Progenitor cell of endocrine pancreas (in vitro differentiated cells): ENCODE measurements around the gene IQGAP2. TPM values are rescaled to one million over a fixed set of nuclear protein-coding genes. Genes with fewer than 3 reads are reported as not detected.

Source experiments
- DNase-seq: peaks from one replicate; pipeline ENCODE4 v3.0.0; 2021; ENCODE audit warnings: low spot score; ENCODE audit not compliant: unreplicated experiment
- H3K27ac Mint-ChIP-seq: 2 replicates; pipeline ENCODE4 v1.8.0; 2021; ENCODE audit warnings: mild to moderate bottlenecking, moderate library complexity, mixed read lengths
- H3K27me3 Mint-ChIP-seq: 2 replicates; pipeline ENCODE4 v1.8.0; 2021; ENCODE audit warnings: mixed read lengths
- H3K36me3 Mint-ChIP-seq: 2 replicates; pipeline ENCODE4 v1.8.0; 2022; ENCODE audit warnings: mixed read lengths; ENCODE audit not compliant: insufficient read depth
- H3K4me1 Mint-ChIP-seq: 2 replicates; pipeline ENCODE4 v1.8.0; 2021; ENCODE audit warnings: low read depth, mixed read lengths
- H3K4me3 Mint-ChIP-seq: 2 replicates; pipeline ENCODE4 v1.8.0; 2021; ENCODE audit warnings: low read depth, mild to moderate bottlenecking, moderate library complexity, mixed read lengths
- H3K9me3 Mint-ChIP-seq: 2 replicates; pipeline ENCODE4 v1.8.0; 2021; ENCODE audit warnings: low read depth, mixed read lengths
- total RNA-seq: library from RNA; stranded (reverse); gene quantifications from 2 replicates; pipeline ENCODE4 v1.2.1, GENCODE V29; 2021
- TF ChIP-seq, protein P1 (sequence below): fragments of 200-600 bp; sonication (generic); IDR thresholded peaks from one replicate; pipeline ENCODE4 v1.5.0; 2021; ENCODE audit warnings: antibody characterized with exemption, mild to moderate bottlenecking; ENCODE audit not compliant: unreplicated experiment

IQGAP2 gene
- total RNA-seq, 1 donor from 2014 or later, result 16.7 TPM

- Mint-ChIP-seq H3K9me3 (no peaks in the 10 kb centered on the region), H3K27ac (no peak overlapping the region), H3K4me3 (no peak overlapping the region), H3K4me1 (peaks cover 27% of the 10 kb centered on the region), H3K36me3 (no peaks in the 10 kb centered on the region), H3K27me3 (no peaks in the 10 kb centered on the region)
- DNase-seq, result no peak
- TF ChIP-seq, protein P1, sequence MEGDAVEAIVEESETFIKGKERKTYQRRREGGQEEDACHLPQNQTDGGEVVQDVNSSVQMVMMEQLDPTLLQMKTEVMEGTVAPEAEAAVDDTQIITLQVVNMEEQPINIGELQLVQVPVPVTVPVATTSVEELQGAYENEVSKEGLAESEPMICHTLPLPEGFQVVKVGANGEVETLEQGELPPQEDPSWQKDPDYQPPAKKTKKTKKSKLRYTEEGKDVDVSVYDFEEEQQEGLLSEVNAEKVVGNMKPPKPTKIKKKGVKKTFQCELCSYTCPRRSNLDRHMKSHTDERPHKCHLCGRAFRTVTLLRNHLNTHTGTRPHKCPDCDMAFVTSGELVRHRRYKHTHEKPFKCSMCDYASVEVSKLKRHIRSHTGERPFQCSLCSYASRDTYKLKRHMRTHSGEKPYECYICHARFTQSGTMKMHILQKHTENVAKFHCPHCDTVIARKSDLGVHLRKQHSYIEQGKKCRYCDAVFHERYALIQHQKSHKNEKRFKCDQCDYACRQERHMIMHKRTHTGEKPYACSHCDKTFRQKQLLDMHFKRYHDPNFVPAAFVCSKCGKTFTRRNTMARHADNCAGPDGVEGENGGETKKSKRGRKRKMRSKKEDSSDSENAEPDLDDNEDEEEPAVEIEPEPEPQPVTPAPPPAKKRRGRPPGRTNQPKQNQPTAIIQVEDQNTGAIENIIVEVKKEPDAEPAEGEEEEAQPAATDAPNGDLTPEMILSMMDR, result no peak
Measured at GRCh38 chr5:76524868-76525267, 121.8 kb downstream of the IQGAP2 start.

- H3K27ac Mint-ChIP-seq, result no peak overlapping the region
- no peak overlapping the region for H3K4me3 Mint-ChIP-seq
- H3K36me3 Mint-ChIP-seq, result no peaks in the 10 kb centered on the region
- H3K27me3 Mint-ChIP-seq, result no peaks in the 10 kb centered on the region
- no peak for DNase-seq
- TF ChIP-seq, protein P1, result no peak
- H3K9me3 Mint-ChIP-seq, result no peaks in the 10 kb centered on the region
- H3K4me1 Mint-ChIP-seq, result peaks cover 27% of the 10 kb centered on the region
Measured at GRCh38 chr5:76525956-76526355, 122.9 kb downstream of the IQGAP2 start.

DNA sequence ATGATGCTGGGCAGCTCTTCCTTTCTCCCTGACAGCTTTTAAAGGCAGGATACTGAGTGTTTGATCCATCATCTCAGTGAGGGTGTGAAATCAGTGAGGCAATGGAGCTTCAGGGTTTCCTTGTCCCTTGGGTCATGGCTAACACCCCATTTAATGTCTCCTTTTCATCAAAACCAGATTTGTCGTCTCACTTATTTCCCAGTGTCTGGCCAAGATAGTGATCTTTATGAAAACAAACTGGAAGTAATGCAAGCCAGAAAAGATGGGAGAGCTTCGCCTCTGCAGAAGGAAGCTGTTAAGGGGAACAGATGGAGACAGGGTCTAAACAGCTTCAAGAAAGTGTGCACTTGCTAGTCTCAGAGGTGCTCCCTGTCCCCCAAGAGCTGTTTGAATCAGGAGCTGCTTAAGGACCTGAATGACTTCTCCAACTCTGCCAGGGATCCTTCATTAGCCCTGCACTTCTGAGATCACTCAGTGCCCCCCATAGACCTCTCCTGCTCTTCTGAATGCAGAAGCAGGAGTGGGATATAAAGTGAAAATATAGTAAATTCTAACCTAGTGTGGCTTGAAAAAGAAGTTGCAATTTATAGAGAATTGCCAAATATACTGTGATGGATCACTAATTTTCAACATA, 124.0 kb downstream of the IQGAP2 start:
- Mint-ChIP-seq H3K9me3 (no peaks in the 10 kb centered on the region), H3K4me3 (no peak overlapping the region), H3K27ac (no peak overlapping the region), H3K36me3 (no peaks in the 10 kb centered on the region), H3K4me1 (peaks cover 27% of the 10 kb centered on the region), H3K27me3 (no peaks in the 10 kb centered on the region)
- no peak for DNase-seq
- TF ChIP-seq, protein P1, result no peak

DNA sequence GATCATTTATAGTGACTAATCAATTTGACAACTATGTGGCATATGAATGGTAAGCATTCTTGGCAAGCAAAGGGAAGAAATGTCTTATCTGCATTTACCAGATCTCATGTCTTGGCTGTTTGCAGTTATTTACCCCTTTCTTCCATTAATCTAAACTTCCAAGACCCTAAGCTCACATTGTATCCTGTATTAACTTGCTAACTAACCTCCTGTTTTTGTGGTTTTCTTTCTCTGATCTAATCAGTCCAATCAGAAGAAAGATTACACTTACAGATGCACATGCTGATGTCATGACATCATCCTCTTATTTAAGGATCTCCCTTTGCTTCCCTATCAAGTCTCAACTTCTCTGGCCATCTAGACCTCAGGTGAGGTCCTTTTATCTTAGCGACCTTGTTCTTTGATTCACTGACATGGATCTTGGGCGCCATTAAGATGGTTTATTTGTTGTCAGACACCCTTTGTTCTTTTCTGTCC, 124.6 kb downstream of the IQGAP2 start:
- no peaks in the 10 kb centered on the region for H3K36me3 Mint-ChIP-seq

DNA sequence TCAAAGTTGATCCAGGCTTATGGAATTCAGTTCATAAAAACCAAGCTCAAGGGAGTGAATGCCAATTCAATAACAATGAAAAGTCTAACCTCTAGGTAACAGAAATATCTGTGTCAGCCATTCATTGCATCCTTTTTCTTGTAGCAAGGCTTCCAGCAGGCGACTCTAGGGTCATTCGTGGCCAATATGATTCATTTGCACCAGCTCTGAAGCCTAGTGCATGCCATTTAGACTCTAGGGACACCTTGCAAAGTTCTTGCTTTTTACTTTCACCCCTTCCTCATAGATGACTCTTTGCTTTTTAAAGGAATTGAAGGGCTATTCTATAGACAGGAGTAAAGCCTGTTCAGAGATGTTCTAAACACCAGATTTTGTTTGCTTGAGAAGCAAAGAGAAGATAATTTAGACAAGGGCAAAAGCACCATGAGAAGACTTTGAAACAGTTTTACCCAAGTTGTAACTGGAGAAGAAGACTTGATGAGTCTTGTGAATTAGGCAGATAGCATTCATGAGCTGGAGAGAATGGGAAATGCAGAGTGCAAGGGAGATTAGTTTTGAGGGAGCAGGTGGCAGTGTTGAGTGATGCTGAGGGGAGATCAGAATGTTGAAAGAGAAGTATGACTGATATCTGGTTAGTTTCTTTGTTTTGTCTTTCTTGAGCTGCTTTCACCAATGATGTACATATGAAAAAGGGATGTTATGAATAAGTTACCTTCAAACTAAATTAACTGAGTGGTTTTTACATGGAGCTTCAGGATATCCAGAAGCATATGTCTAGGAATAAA, 125.7 kb downstream of the IQGAP2 start:
- H3K9me3 Mint-ChIP-seq, result no peaks in the 10 kb centered on the region

More for the DNA sequence above, 124.6 kb downstream of the IQGAP2 start:
- peaks cover 21% of the 10 kb centered on the region for H3K4me1 Mint-ChIP-seq
- no peaks in the 10 kb centered on the region for H3K9me3 Mint-ChIP-seq
- no peaks in the 10 kb centered on the region for H3K27me3 Mint-ChIP-seq
- no peak overlapping the region for H3K27ac Mint-ChIP-seq
- DNase-seq, result no peak
- TF ChIP-seq, protein P1, result no peak
- no peak overlapping the region for H3K4me3 Mint-ChIP-seq

More for the DNA sequence above, 125.7 kb downstream of the IQGAP2 start:
- no peak for DNase-seq
- no peaks in the 10 kb centered on the region for H3K27me3 Mint-ChIP-seq
- no peak overlapping the region for H3K4me3 Mint-ChIP-seq
- H3K27ac Mint-ChIP-seq, result no peak overlapping the region
- TF ChIP-seq, protein P1, result no peak
- H3K4me1 Mint-ChIP-seq, result peaks cover 11% of the 10 kb centered on the region
- peaks cover 1% of the 10 kb centered on the region for H3K36me3 Mint-ChIP-seq
